HG03097 (cell line): ENCODE measurements around the gene NCF4.

ENCODE experiments used
- ATAC-seq: cut with Tn5 transposase; IDR thresholded peaks from one replicate; pipeline ENCODE4 v1.9.1; 2021; ENCODE audit not compliant: unreplicated experiment, low FRiP score

Gene NCF4

GRCh38 chr22:36860821-36861659 is at the start of gene NCF4:
NCF4 (plus strand) TSS chr22:36861006; CDS start chr22:36861172, 166 bp downstream.
- peak; percentile 63 for ATAC-seq

GRCh38 chr22:36811094-36811800 is 49.6 kb upstream of the NCF4 start:
- ATAC-seq: no peak

GRCh38 chr22:36814801-36815200 is 46.0 kb upstream of the NCF4 start:
- ATAC-seq: no peak

- ATAC-seq: no peak
Observed at GRCh38 chr22:36815558-36816338, 45.1 kb upstream of the NCF4 start.

- no peak for ATAC-seq
Observed at GRCh38 chr22:36816339-36816635, 44.5 kb upstream of the NCF4 start.

- ATAC-seq: no peak
Observed at GRCh38 chr22:36816636-36817524, 43.9 kb upstream of the NCF4 start, which contains the start of gene PVALB. PVALB (minus strand) TSS chr22:36817035; CDS start chr22:36817005, 30 bp downstream.

GRCh38 chr22:36817525-36817848 is 43.3 kb upstream of the NCF4 start:
- ATAC-seq: no peak

GRCh38 chr22:36818010-36818642 is 42.7 kb upstream of the NCF4 start:
- ATAC-seq: no peak

GRCh38 chr22:36819112-36819511 is 41.7 kb upstream of the NCF4 start:
- ATAC-seq: no peak

- ATAC-seq: no peak
Observed at GRCh38 chr22:36822581-36822980, 38.2 kb upstream of the NCF4 start.

GRCh38 chr22:36823186-36823839 is 37.5 kb upstream of the NCF4 start:
- ATAC-seq: no peak

- no peak for ATAC-seq
Observed at GRCh38 chr22:36824655-36825054, 36.2 kb upstream of the NCF4 start.

GRCh38 chr22:36826262-36826661 is 34.5 kb upstream of the NCF4 start:
- no peak for ATAC-seq

- no peak for ATAC-seq
Observed at GRCh38 chr22:36828815-36829214, 32.0 kb upstream of the NCF4 start.

- ATAC-seq: no peak
Observed at GRCh38 chr22:36829370-36830002, 31.3 kb upstream of the NCF4 start.

- ATAC-seq: no peak
Observed at GRCh38 chr22:36830601-36831000, 30.2 kb upstream of the NCF4 start.

GRCh38 chr22:36831206-36831605 is 29.6 kb upstream of the NCF4 start:
- no peak for ATAC-seq

- ATAC-seq: no peak
Observed at GRCh38 chr22:36831717-36832116, 29.1 kb upstream of the NCF4 start.

- no peak for ATAC-seq
Observed at GRCh38 chr22:36833073-36833472, 27.7 kb upstream of the NCF4 start.
